SK-N-SH (cell line): ENCODE results near the gene EPB41L3. TPM values are rescaled to one million over a fixed set of nuclear protein-coding genes. Genes with fewer than 3 reads are reported as not detected.
A peak's percentile ranks its signal among the peaks of the same experiment; 100 is the strongest.

Experiments
- CTCF ChIA-PET: fragments of 300-600, 350-600 bp; formaldehyde crosslinking; extraction: SDS; loops from one replicate; lab custom pipeline; 2021; lab: Yijun Ruan, JAX
- POLR2A ChIA-PET: fragments of 350-600 bp; sonication (Branson Sonifier 250); formaldehyde crosslinking; extraction: SDS; loops from one replicate; lab custom pipeline; 2020; ENCODE audit warnings: antibody characterized with exemption, inconsistent platforms; lab: Yijun Ruan, JAX
- DNase-seq: peaks from one replicate; pipeline ENCODE4 v3.0.0; 2012
- H2AFZ ChIP-seq: fragments of 200-600 bp; sonication (generic); 2 replicates; pipeline ENCODE4 v1.8.1; 2016; ENCODE audit warnings: antibody characterized with exemption, mild to moderate bottlenecking, low read depth
- H3F3A ChIP-seq: fragments of 200-600 bp; sonication (generic); replicated peaks from 2 replicates; pipeline ENCODE3; 2016; ENCODE audit warnings: antibody characterized with exemption, mild to moderate bottlenecking; ENCODE audit not compliant: insufficient read depth
- H3K27ac ChIP-seq, 2 experiments: fragments of 200-500 bp in 1 of 2; fragments of 200-600 bp in 1 of 2; sonication (Bioruptor generic) in 1 of 2; sonication (generic), shearing (Covaris generic) in 1 of 2; 2 replicates each; pipeline versions ENCODE4 v1.5.1 to v1.6.1; 2014 to 2016; ENCODE audit warnings: low read depth in 2 of 2, inconsistent platforms in 1 of 2, low read length in 1 of 2, mild to moderate bottlenecking in 1 of 2, mixed read lengths in 1 of 2
- H3K27me3 ChIP-seq: fragments of 200-600 bp; sonication (generic), shearing (Covaris generic); 2 replicates; pipeline ENCODE4 v1.6.1; 2016; ENCODE audit warnings: mixed run types; ENCODE audit not compliant: insufficient read depth
- H3K36me3 ChIP-seq, 2 experiments: fragments of 200-500 bp in 1 of 2; fragments of 200-600 bp in 1 of 2; sonication (Bioruptor generic) in 1 of 2; sonication (generic) in 1 of 2; replicated peaks in 1 of 2; 2 replicates each; pipeline versions ENCODE3 to v1.5.1; 2014 to 2016; ENCODE audit warnings: low read length in 1 of 2, mild to moderate bottlenecking in 1 of 2; ENCODE audit not compliant: insufficient read depth in 2 of 2, control insufficient read depth in 1 of 2
- H3K4me1 ChIP-seq, 2 experiments: fragments of 200-500 bp in 1 of 2; fragments of 200-600 bp in 1 of 2; sonication (Bioruptor generic) in 1 of 2; sonication (generic), shearing (Covaris generic) in 1 of 2; 2 replicates each; pipeline versions ENCODE4 v1.5.1 to v1.6.1; 2014 to 2016; ENCODE audit warnings: low read depth in 1 of 2, low read length in 1 of 2, mixed run types in 1 of 2; ENCODE audit not compliant: insufficient read depth in 2 of 2, control insufficient read depth in 1 of 2
- H3K4me2 ChIP-seq: fragments of 200-600 bp; sonication (generic), shearing (Covaris generic); 2 replicates; pipeline ENCODE4 v1.6.1; 2017; ENCODE audit warnings: mixed run types
- H3K4me3 ChIP-seq, 2 experiments: fragments of 200-500 bp in 1 of 2; fragments of 200-600 bp in 1 of 2; sonication (Bioruptor generic) in 1 of 2; sonication (generic), shearing (Covaris generic) in 1 of 2; 2 replicates each; pipeline versions ENCODE4 v1.5.1 to v1.8.1; 2014 to 2016; ENCODE audit warnings: low read depth in 2 of 2, inconsistent platforms in 1 of 2, low read length in 1 of 2, mild to moderate bottlenecking in 1 of 2, mixed read lengths in 1 of 2, moderate library complexity in 1 of 2
- H3K79me2 ChIP-seq: fragments of 200-600 bp; sonication (generic); 2 replicates; pipeline ENCODE4 v1.8.1; 2017; ENCODE audit warnings: mild to moderate bottlenecking; ENCODE audit not compliant: insufficient read depth
- H3K9ac ChIP-seq: fragments of 200-600 bp; sonication (generic); 2 replicates; pipeline ENCODE4 v1.6.1; 2017; ENCODE audit warnings: mixed run types
- H3K9me2 ChIP-seq: fragments of 200-600 bp; sonication (generic); 2 replicates; pipeline ENCODE4 v1.6.1; 2017; ENCODE audit warnings: mixed run types
- H3K9me3 ChIP-seq: fragments of 200-600 bp; sonication (generic); 2 replicates; pipeline ENCODE4 v1.6.1; 2017; ENCODE audit warnings: mixed run types, mild to moderate bottlenecking, moderate library complexity
- H4K20me1 ChIP-seq: fragments of 200-600 bp; sonication (generic); 2 replicates; pipeline ENCODE4 v1.6.1; 2017; ENCODE audit warnings: mild to moderate bottlenecking, mixed run types; ENCODE audit not compliant: insufficient read depth
- EP300 ChIP-seq, 2 experiments: IDR thresholded peaks; 2 replicates each; pipeline versions ENCODE4 v1.4.0 to v1.6.1; 2012; ENCODE audit warnings: borderline replicate concordance in 1 of 2, low read depth in 1 of 2, low read length in 1 of 2
- FOXM1 ChIP-seq: IDR thresholded peaks from 2 replicates; pipeline ENCODE4 v1.4.0; 2012; ENCODE audit warnings: low read depth, mild to moderate bottlenecking
- MXI1 ChIP-seq: IDR thresholded peaks from 2 replicates; pipeline ENCODE4 v1.6.1; 2012; ENCODE audit warnings: mild to moderate bottlenecking, low read depth, low read length, improper control_type of control experiment
- POLR2AphosphoS5 ChIP-seq: IDR thresholded peaks from 2 replicates; pipeline ENCODE4 v1.6.1; 2012; ENCODE audit warnings: low read depth, low read length
- RAD21 ChIP-seq: IDR thresholded peaks from 2 replicates; pipeline ENCODE4 v1.6.1; 2012; ENCODE audit warnings: mild to moderate bottlenecking, low read length
- RCOR1 ChIP-seq: fragments of 150-350 bp; IDR thresholded peaks from 2 replicates; pipeline ENCODE4 v1.6.1; 2017; ENCODE audit warnings: antibody characterized with exemption, low read length
- SMC3 ChIP-seq: IDR thresholded peaks from 2 replicates; pipeline ENCODE4 v1.6.1; 2012; ENCODE audit warnings: low read depth, low read length, improper control_type of control experiment
- TCF12 ChIP-seq: IDR thresholded peaks from 2 replicates; pipeline ENCODE4 v1.4.0; 2012
- YY1 ChIP-seq: IDR thresholded peaks from 2 replicates; pipeline ENCODE4 v1.4.0; 2012; ENCODE audit warnings: low read depth, mild to moderate bottlenecking
- WGBS: methylation state at CpG from one replicate; pipeline ENCODE4 v1.1.6; 2017; ENCODE audit warnings: low lambda C conversion rate; 5-methylcytosine and 5-hydroxymethylcytosine counted together
- polyA plus RNA-seq, 3 experiments: library from polyadenylated mRNA; depleted of rRNA; stranded (reverse); fragments of >200 nt; gene quantifications; 2 replicates each; pipeline ENCODE4 v1.2.3, GENCODE V29; 2012
- TF ChIP-seq, protein P1 (sequence below): IDR thresholded peaks from 2 replicates; pipeline ENCODE4 v1.4.0; 2012; ENCODE audit warnings: low read depth
- TF ChIP-seq, protein P2 (sequence below): IDR thresholded peaks from 2 replicates; pipeline ENCODE4 v1.4.0; 2012; ENCODE audit warnings: low read depth, borderline replicate concordance
- TF ChIP-seq, protein P3 (sequence below): fragments of 150-350 bp; IDR thresholded peaks from 2 replicates; pipeline ENCODE4 v1.6.1; 2017; ENCODE audit warnings: antibody characterized with exemption, low read length, low read depth, borderline replicate concordance
- TF ChIP-seq, protein P4 (sequence below): IDR thresholded peaks from 2 replicates; pipeline ENCODE4 v1.6.1; 2012; ENCODE audit warnings: mild to moderate bottlenecking, low read depth, low read length, moderate library complexity

EPB41L3 gene
- polyA plus RNA-seq, 1 of the 3 experiments (the other 2 are of a cell fraction), result 0.15 TPM

DNA sequence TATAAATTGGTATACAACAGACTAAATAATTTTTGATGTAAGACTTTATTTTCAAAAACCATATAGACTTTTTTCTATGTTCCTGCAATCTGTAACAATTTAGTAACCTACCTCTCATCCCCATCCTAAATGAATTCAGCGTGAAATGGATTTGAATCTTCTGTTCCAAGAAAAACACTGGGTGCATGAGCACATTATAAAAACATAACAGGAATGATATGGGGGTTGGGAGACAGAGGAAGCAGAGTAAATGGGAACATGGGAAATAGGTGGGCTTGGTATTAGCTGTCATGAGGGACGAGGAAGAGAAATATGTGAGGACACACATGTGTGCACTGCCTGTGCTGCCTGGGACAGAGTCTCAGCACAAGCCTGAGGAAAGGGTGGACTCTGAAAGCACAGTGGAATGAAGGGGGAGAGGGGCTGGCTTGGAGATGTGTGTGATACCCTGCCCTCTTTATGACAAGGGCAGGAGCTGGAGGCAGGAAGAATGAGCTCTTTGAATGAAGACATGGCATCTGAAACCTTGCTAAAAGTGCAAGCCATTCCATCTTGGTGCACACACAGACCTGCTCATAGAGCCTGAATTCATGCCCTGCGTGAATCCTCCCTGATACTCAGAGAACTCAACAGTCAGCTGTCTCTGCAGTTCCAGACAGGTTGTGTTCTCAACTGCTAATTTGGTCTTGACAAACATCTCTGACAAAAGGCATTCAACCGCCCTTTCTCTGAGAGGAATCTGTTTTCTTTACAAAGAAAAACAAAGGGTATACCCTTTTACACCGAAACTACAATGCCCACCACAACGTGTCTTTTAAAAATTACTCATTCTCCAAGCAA lies 66.6 kb downstream of the EPB41L3 start:
- Histone ChIP-seq H3K9me3 (no peaks in the 10 kb centered on the region), H3K9me2 (no peaks in the 10 kb centered on the region), H4K20me1 (no peaks in the 10 kb centered on the region), H3K4me1 (no peaks in the 10 kb centered on the region), H3K4me2 (no peak overlapping the region), H3K36me3 (no peaks in the 10 kb centered on the region), H3K4me3 (peak overlapping the region in 1 of 2 experiments; percentile 19; a peak in 1 of 4 replicates), H3K9ac (no peak overlapping the region), H3K79me2 (no peaks in the 10 kb centered on the region), H2AFZ (no peak overlapping the region), H3K27me3 (no peaks in the 10 kb centered on the region), H3K27ac (no peak overlapping the region), H3F3A (no peaks in the 10 kb centered on the region)
- no peak for TF ChIP-seq SMC3
- DNase-seq, result no peak
- ChIA-PET CTCF (no interaction called here), POLR2A (no interaction called here)
- WGBS, result 15% methylated on average over 6 of the region's 6 CpGs

DNA sequence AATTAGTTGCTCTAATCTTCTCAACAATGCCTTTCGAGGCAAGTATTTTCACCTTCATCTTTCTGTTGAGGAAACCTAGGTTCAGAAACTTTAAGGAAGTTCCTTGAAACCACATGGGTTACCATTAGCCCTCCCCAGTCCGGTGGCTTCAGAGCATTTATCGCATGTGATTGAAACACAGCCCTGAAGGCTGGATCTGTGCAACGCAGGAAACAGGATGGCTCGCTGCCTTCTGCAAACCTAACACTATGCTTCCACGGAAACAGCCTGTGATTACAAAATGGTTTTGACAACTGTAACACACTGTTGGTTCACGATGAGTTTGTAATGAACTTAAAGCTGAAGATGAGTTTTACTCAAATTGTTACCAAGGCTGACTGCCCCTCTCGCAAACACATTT lies 68.5 kb downstream of the EPB41L3 start:
- Histone ChIP-seq H3K4me2 (no peak overlapping the region), H3K9me3 (no peaks in the 10 kb centered on the region), H3K4me1 (no peaks in the 10 kb centered on the region), H3K4me3 (no peak overlapping the region), H3K9me2 (no peaks in the 10 kb centered on the region), H3K27me3 (no peaks in the 10 kb centered on the region), H3K27ac (no peak overlapping the region), H3F3A (no peaks in the 10 kb centered on the region), H3K9ac (no peak overlapping the region), H2AFZ (no peak overlapping the region), H3K79me2 (no peaks in the 10 kb centered on the region), H3K36me3 (no peaks in the 10 kb centered on the region), H4K20me1 (no peaks in the 10 kb centered on the region)
- 18% methylated on average over 8 of the region's 8 CpGs for WGBS
- ChIA-PET CTCF (no interaction called here), POLR2A (no interaction called here)
- TF ChIP-seq RAD21 (no peak), RCOR1 (no peak), EP300 (IDR thresholded peaks at IDR 0.05; ENCODE audit: borderline replicate concordance in 1 of 2, low read depth in 1 of 2, low read length in 1 of 2) (no peak), TCF12 (no peak), SMC3 (no peak), FOXM1 (no peak), MXI1 (no peak), POLR2AphosphoS5 (no peak), YY1 (no peak)
- TF ChIP-seq, protein P1, sequence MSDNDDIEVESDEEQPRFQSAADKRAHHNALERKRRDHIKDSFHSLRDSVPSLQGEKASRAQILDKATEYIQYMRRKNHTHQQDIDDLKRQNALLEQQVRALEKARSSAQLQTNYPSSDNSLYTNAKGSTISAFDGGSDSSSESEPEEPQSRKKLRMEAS, result no peak
- TF ChIP-seq, protein P2, sequence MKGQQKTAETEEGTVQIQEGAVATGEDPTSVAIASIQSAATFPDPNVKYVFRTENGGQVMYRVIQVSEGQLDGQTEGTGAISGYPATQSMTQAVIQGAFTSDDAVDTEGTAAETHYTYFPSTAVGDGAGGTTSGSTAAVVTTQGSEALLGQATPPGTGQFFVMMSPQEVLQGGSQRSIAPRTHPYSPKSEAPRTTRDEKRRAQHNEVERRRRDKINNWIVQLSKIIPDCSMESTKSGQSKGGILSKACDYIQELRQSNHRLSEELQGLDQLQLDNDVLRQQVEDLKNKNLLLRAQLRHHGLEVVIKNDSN, result no peak
- TF ChIP-seq, protein P3, sequence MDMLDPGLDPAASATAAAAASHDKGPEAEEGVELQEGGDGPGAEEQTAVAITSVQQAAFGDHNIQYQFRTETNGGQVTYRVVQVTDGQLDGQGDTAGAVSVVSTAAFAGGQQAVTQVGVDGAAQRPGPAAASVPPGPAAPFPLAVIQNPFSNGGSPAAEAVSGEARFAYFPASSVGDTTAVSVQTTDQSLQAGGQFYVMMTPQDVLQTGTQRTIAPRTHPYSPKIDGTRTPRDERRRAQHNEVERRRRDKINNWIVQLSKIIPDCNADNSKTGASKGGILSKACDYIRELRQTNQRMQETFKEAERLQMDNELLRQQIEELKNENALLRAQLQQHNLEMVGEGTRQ, result no peak
- TF ChIP-seq, protein P4, sequence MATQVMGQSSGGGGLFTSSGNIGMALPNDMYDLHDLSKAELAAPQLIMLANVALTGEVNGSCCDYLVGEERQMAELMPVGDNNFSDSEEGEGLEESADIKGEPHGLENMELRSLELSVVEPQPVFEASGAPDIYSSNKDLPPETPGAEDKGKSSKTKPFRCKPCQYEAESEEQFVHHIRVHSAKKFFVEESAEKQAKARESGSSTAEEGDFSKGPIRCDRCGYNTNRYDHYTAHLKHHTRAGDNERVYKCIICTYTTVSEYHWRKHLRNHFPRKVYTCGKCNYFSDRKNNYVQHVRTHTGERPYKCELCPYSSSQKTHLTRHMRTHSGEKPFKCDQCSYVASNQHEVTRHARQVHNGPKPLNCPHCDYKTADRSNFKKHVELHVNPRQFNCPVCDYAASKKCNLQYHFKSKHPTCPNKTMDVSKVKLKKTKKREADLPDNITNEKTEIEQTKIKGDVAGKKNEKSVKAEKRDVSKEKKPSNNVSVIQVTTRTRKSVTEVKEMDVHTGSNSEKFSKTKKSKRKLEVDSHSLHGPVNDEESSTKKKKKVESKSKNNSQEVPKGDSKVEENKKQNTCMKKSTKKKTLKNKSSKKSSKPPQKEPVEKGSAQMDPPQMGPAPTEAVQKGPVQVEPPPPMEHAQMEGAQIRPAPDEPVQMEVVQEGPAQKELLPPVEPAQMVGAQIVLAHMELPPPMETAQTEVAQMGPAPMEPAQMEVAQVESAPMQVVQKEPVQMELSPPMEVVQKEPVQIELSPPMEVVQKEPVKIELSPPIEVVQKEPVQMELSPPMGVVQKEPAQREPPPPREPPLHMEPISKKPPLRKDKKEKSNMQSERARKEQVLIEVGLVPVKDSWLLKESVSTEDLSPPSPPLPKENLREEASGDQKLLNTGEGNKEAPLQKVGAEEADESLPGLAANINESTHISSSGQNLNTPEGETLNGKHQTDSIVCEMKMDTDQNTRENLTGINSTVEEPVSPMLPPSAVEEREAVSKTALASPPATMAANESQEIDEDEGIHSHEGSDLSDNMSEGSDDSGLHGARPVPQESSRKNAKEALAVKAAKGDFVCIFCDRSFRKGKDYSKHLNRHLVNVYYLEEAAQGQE, result no peak
- no peak for DNase-seq
